ENCODE results near the gene GALNT13. TPM values are rescaled to one million over a fixed set of nuclear protein-coding genes. Genes with fewer than 3 reads are reported as not detected.

Gene GALNT13
- total and polyA plus RNA-seq, 10 of the 15 experiments (the other 5 are each of a cell fraction or from before 2014, with no cell fraction given) = 0.04 TPM; not detected in 9

DNA sequence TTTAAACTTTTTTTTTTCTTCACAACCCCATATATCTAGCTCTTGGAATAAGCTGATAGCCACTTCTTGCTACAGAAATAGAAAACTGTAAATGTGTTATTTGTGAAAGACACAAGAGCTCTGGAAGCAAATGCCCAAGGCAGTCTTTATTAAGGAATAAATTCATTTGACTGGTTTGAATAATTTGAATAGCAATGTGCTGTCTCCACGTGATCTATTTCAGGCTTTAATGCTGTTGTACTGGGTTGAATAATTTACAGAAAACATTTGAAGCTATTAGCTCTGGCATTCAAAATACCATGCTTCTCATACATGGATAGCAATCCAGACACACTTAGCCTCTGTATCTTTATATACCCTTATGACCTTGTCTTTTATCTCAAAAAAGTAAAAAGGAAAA is 460.1 kb downstream of the GALNT13 start:
- Histone ChIP-seq H2AFZ (ENCODE audit: control insufficient read depth, low read depth, low read length) (no peak overlapping the region), H3K36me3 (ENCODE audit: control insufficient read depth in 2 of 2, insufficient read depth in 2 of 2, low read length in 1 of 2) (no peaks in the 10 kb centered on the region), H4K20me1 (ENCODE audit: control insufficient read depth, insufficient read depth) (no peaks in the 10 kb centered on the region), H3K27me3 (replicated peaks in 1 of 2; ENCODE audit: control insufficient read depth in 2 of 2, insufficient read depth in 2 of 2, low read length in 1 of 2) (no peaks in the 10 kb centered on the region), H3K79me2 (ENCODE audit: control insufficient read depth, insufficient read depth, low read length) (no peaks in the 10 kb centered on the region), H3K27ac (ENCODE audit: control insufficient read depth, insufficient read depth) (no peak overlapping the region), H3K4me1 (ENCODE audit: control insufficient read depth, insufficient read depth, low read length) (no peaks in the 10 kb centered on the region), H3K4me2 (ENCODE audit: control insufficient read depth, insufficient read depth) (no peak overlapping the region), H3K9me3 (replicated peaks; ENCODE audit: control insufficient read depth, insufficient read depth, low read length) (no peaks in the 10 kb centered on the region), H3K9ac (ENCODE audit: control insufficient read depth, insufficient read depth, low read length) (no peak overlapping the region), H3K4me3 (no peak overlapping the region)
- in situ Hi-C loops (cut with MboI) = no loop called here
- TF ChIP-seq MEF2B (IDR thresholded peaks at IDR 0.05; ENCODE audit: partially characterized antibody, poor library complexity, severe bottlenecking) = no peak
- SMC1A ChIA-PET (ENCODE audit: uncharacterized antibody, unreplicated experiment) = interaction anchor here (0.5 to 1.8 kb wide), 4 partner anchors 11 to 85 kb away, joined by 3 to 5 read pairs (median 4); no protein-coding TSS in a partner anchor
- BruUV-seq (replicated peaks) = no TSS peak
- CTCF ChIA-PET = interaction anchor here (0.6 to 0.7 kb wide), 2 partner anchors 56 to 824 kb away, joined by 3 read pairs; no protein-coding TSS in a partner anchor
- POLR2A ChIA-PET = no interaction called here
- RAD21 ChIA-PET (ENCODE audit: unreplicated experiment) = no interaction called here
- DNase-seq (ENCODE audit: low read depth, low spot score) = no peak
- 0% methylated on average over 1 of the region's 1 CpG for WGBS (ENCODE audit: insufficient coverage, insufficient replicate concordance, low lambda C conversion rate, missing lambda C conversion rate)
- no peak for FAIRE-seq
- no peak for ATAC-seq
- intact Hi-C loops (cut with micrococcal nuclease; ENCODE audit: unreplicated experiment) = no loop called here

DNA sequence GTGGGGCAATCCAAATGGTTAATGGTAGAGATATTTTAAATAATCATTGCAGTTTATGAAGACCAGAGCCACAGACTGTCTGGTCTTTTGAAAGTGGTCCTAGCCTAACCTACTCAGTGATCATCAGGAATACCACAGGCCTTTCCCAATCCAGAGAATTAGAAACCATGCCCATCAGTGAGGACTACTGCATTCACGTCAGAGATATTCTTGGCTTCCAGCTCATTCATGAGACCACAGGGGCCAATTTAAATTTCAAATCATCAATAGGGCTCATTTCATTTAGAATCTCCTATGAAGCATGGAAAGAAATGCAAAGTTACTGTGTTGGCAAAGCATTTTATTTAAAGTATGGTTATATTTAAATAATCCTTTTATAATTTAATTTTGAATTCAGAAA is 464.5 kb downstream of the GALNT13 start:
- ATAC-seq (no peak), DNase-seq (ENCODE audit: low read depth, low spot score) (no peak), FAIRE-seq (no peak)
- intact Hi-C loops (cut with micrococcal nuclease; ENCODE audit: unreplicated experiment) (no loop called here), in situ Hi-C loops (cut with MboI) (no loop called here)
- no TSS peak for BruUV-seq (replicated peaks)
- Histone ChIP-seq H3K27me3 (replicated peaks in 1 of 2; ENCODE audit: control insufficient read depth in 2 of 2, insufficient read depth in 2 of 2, low read length in 1 of 2) (no peaks in the 10 kb centered on the region), H3K9ac (ENCODE audit: control insufficient read depth, insufficient read depth, low read length) (no peak overlapping the region), H3K79me2 (ENCODE audit: control insufficient read depth, insufficient read depth, low read length) (no peaks in the 10 kb centered on the region), H3K27ac (ENCODE audit: control insufficient read depth, insufficient read depth) (no peak overlapping the region), H3K9me3 (replicated peaks; ENCODE audit: control insufficient read depth, insufficient read depth, low read length) (no peaks in the 10 kb centered on the region), H2AFZ (ENCODE audit: control insufficient read depth, low read depth, low read length) (no peak overlapping the region), H3K4me2 (ENCODE audit: control insufficient read depth, insufficient read depth) (no peak overlapping the region), H3K4me1 (ENCODE audit: control insufficient read depth, insufficient read depth, low read length) (no peaks in the 10 kb centered on the region), H4K20me1 (ENCODE audit: control insufficient read depth, insufficient read depth) (no peaks in the 10 kb centered on the region), H3K36me3 (ENCODE audit: control insufficient read depth in 2 of 2, insufficient read depth in 2 of 2, low read length in 1 of 2) (no peaks in the 10 kb centered on the region), H3K4me3 (no peak overlapping the region)
- POLR2A ChIA-PET = no interaction called here
- RAD21 ChIA-PET (ENCODE audit: unreplicated experiment) = no interaction called here
- no peak for TF ChIP-seq POLR2A (IDR thresholded peaks at IDR 0.05; ENCODE audit: low read depth, low read length)
- no peak for TF ChIP-seq BHLHE40 (IDR thresholded peaks at IDR 0.05; ENCODE audit: borderline replicate concordance in 1 of 2, low read depth in 2 of 2, low read length in 1 of 2)
- SMC1A ChIA-PET (ENCODE audit: uncharacterized antibody, unreplicated experiment) = no interaction called here
- 4% methylated on average over 1 of the region's 1 CpG for WGBS (ENCODE audit: insufficient coverage, insufficient replicate concordance, low lambda C conversion rate, missing lambda C conversion rate)
- CTCF ChIA-PET = no interaction called here

Measured in GM12878 (cell line).